NCI-H128 (cell line): ENCODE measurements around the gene CPOX.

Experiments used
- DNase-seq: peaks from one replicate; lab custom pipeline; 2025; ENCODE audit not compliant: unreplicated experiment; lab: John Stamatoyannopoulos, UW

Gene CPOX

GRCh38 chr3:98596541-98597500 lies 3.4 kb upstream of the CPOX start:
- no peak for DNase-seq

- no peak for DNase-seq
Observed at GRCh38 chr3:98596087-98596486, 2.7 kb upstream of the CPOX start.

GRCh38 chr3:98594628-98595324 lies 1.4 kb upstream of the CPOX start:
- no peak for DNase-seq

- no peak for DNase-seq
Observed at GRCh38 chr3:98592345-98592935, 971 bp downstream of the CPOX start.

- no peak for DNase-seq
Observed at GRCh38 chr3:98589331-98590036, 3.9 kb downstream of the CPOX start.

GRCh38 chr3:98588065-98588464 lies 5.3 kb downstream of the CPOX start:
- DNase-seq: no peak

- DNase-seq: no peak
Observed at GRCh38 chr3:98587654-98588053, 5.8 kb downstream of the CPOX start.

GRCh38 chr3:98584547-98584946 lies 8.9 kb downstream of the CPOX start:
- no peak for DNase-seq

GRCh38 chr3:98583766-98584165 lies 9.6 kb downstream of the CPOX start:
- DNase-seq: no peak

- DNase-seq: no peak
Observed at GRCh38 chr3:98582042-98582441, 11.4 kb downstream of the CPOX start.

- DNase-seq: no peak
Observed at GRCh38 chr3:98581474-98581873, 11.9 kb downstream of the CPOX start.

- DNase-seq: no peak
Observed at GRCh38 chr3:98580401-98581386, 12.7 kb downstream of the CPOX start.

- DNase-seq: no peak
Observed at GRCh38 chr3:98577178-98577895, 16.1 kb downstream of the CPOX start.

- no peak for DNase-seq
Observed at GRCh38 chr3:98574132-98574531, 19.3 kb downstream of the CPOX start.

- no peak for DNase-seq
Observed at GRCh38 chr3:98573181-98573728, 20.2 kb downstream of the CPOX start.

GRCh38 chr3:98568402-98568801 lies 25.0 kb downstream of the CPOX start:
- no peak for DNase-seq

- no peak for DNase-seq
Observed at GRCh38 chr3:98567666-98568270, 25.6 kb downstream of the CPOX start.

- no peak for DNase-seq
Observed at GRCh38 chr3:98565843-98566242, 27.6 kb downstream of the CPOX start.

GRCh38 chr3:98565237-98565643 lies 28.2 kb downstream of the CPOX start:
- no peak for DNase-seq
